Fibroblast of the aortic adventitia (primary cell): Measurements from ENCODE around the gene SLC4A8. TPM values are rescaled to one million over a fixed set of nuclear protein-coding genes. Genes with fewer than 3 reads are reported as not detected.

Source experiments
- DNase-seq: peaks from one replicate; pipeline ENCODE4 v3.0.0-alpha.2; 2010; ENCODE audit warnings: low read depth
- H3K4me3 ChIP-seq: 2 replicates; pipeline ENCODE4 v1.5.1; 2011; ENCODE audit warnings: low read depth, mild to moderate bottlenecking, control low read depth, low read length, moderate library complexity
- CTCF ChIP-seq: IDR thresholded peaks from 2 replicates; pipeline ENCODE4 v1.5.1; 2011; ENCODE audit warnings: mild to moderate bottlenecking, low read length, control low read depth, inconsistent platforms; ENCODE audit not compliant: insufficient read depth
- total RNA-seq: library from RNA; depleted of rRNA; stranded (reverse); fragments of >200 nt; gene quantifications from 2 replicates; pipeline ENCODE4 v1.2.3, GENCODE V29; 2012; ENCODE audit warnings: low replicate concordance

The SLC4A8 gene
- total RNA-seq, 1 donor, result 8.4 TPM

GRCh38 chr12:51470116-51470515 lies 45.5 kb downstream of the SLC4A8 start:
- H3K4me3 ChIP-seq, result no peak overlapping the region
- DNase-seq, result no peak
- no peak for TF ChIP-seq CTCF

- DNase-seq, result no peak
- no peak for TF ChIP-seq CTCF
- no peak overlapping the region for H3K4me3 ChIP-seq
Observed at GRCh38 chr12:51471111-51471864, 46.7 kb downstream of the SLC4A8 start.

- no peak overlapping the region for H3K4me3 ChIP-seq
- no peak for TF ChIP-seq CTCF
- no peak for DNase-seq
Observed at GRCh38 chr12:51472984-51473383, 48.4 kb downstream of the SLC4A8 start.

- TF ChIP-seq CTCF, result no peak
- DNase-seq, result no peak
Observed at GRCh38 chr12:51473947-51474346, 49.3 kb downstream of the SLC4A8 start.

GRCh38 chr12:51475543-51475942 lies 50.9 kb downstream of the SLC4A8 start:
- no peak overlapping the region for H3K4me3 ChIP-seq
- no peak for TF ChIP-seq CTCF
- DNase-seq, result peak; percentile 38

More at GRCh38 chr12:51473947-51474346, 49.3 kb downstream of the SLC4A8 start:
- no peak overlapping the region for H3K4me3 ChIP-seq

- DNase-seq, result no peak
- no peak overlapping the region for H3K4me3 ChIP-seq
- no peak for TF ChIP-seq CTCF
Observed at GRCh38 chr12:51480978-51481377, 56.3 kb downstream of the SLC4A8 start.
